ENCODE data around the gene MAPKAP1. TPM values are rescaled to one million over a fixed set of nuclear protein-coding genes. Genes with fewer than 3 reads are reported as not detected.
A peak's percentile ranks its signal among the peaks of the same experiment; 100 is the strongest.

MAPKAP1 gene
- total RNA-seq, 2 donors from 2014 or later: 75.3 to 91.6 TPM

- no peaks in the 10 kb centered on the region for H3K4me1 Mint-ChIP-seq
- H3K36me3 Mint-ChIP-seq (ENCODE audit: low read depth): no peaks in the 10 kb centered on the region
- no peak overlapping the region for H3K4me3 Mint-ChIP-seq
- Histone ChIP-seq H3K36me3 (ENCODE audit: control insufficient read depth, insufficient read depth, low read length) (no peaks in the 10 kb centered on the region), H3K9me3 (ENCODE audit: control insufficient read depth, low read length) (no peaks in the 10 kb centered on the region), H3K27ac (ENCODE audit: low read depth, low read length) (no peak overlapping the region), H3K4me1 (ENCODE audit: control insufficient read depth, insufficient read depth, low read length) (no peaks in the 10 kb centered on the region), H3K4me3 (ENCODE audit: low read length) (no peak overlapping the region), H3K9ac (ENCODE audit: extremely low read depth, low read length, poor library complexity, severe bottlenecking) (no peak overlapping the region), H3K27me3 (ENCODE audit: control insufficient read depth, insufficient read depth, low read length, poor library complexity, severe bottlenecking) (no peaks in the 10 kb centered on the region)
- peak; percentile 80 for TF ChIP-seq CTCF (conservative IDR thresholded peaks at IDR 0.05)
- H3K27ac Mint-ChIP-seq: no peak overlapping the region
- 92 to 95% methylated on average over 4 to 10 of the region's 10 CpGs for WGBS, 2 experiments (ENCODE audit: insufficient coverage in 1 of 2, insufficient read length in 1 of 2)
- no peaks in the 10 kb centered on the region for H3K27me3 Mint-ChIP-seq (ENCODE audit: insufficient read depth)
- no peaks in the 10 kb centered on the region for H3K9me3 Mint-ChIP-seq
- peak; percentile 81 for DNase-seq
Measured at GRCh38 chr9:125428060-125428901, 278.7 kb downstream of the MAPKAP1 start.

GRCh38 chr9:125427556-125427955, 279.5 kb downstream of the MAPKAP1 start:
- no peak overlapping the region for H3K27ac ChIP-seq (ENCODE audit: low read depth, low read length)
- H3K27me3 ChIP-seq (ENCODE audit: control insufficient read depth, insufficient read depth, low read length, poor library complexity, severe bottlenecking): no peaks in the 10 kb centered on the region
- Mint-ChIP-seq H3K27me3 (ENCODE audit: insufficient read depth) (no peaks in the 10 kb centered on the region), H3K27ac (no peak overlapping the region), H3K36me3 (ENCODE audit: low read depth) (no peaks in the 10 kb centered on the region), H3K4me1 (no peaks in the 10 kb centered on the region), H3K9me3 (no peaks in the 10 kb centered on the region), H3K4me3 (no peak overlapping the region)
- H3K4me1 ChIP-seq (ENCODE audit: control insufficient read depth, insufficient read depth, low read length): no peaks in the 10 kb centered on the region
- TF ChIP-seq CTCF (conservative IDR thresholded peaks at IDR 0.05): no peak
- no peak overlapping the region for H3K4me3 ChIP-seq (ENCODE audit: low read length)
- no peak for DNase-seq
- H3K9ac ChIP-seq (ENCODE audit: extremely low read depth, low read length, poor library complexity, severe bottlenecking): no peak overlapping the region
- H3K36me3 ChIP-seq (ENCODE audit: control insufficient read depth, insufficient read depth, low read length): no peaks in the 10 kb centered on the region
- WGBS, 2 experiments (ENCODE audit: insufficient coverage in 1 of 2, insufficient read length in 1 of 2): 96 to 97% methylated on average over 13 to 18 of the region's 18 CpGs
- H3K9me3 ChIP-seq (ENCODE audit: control insufficient read depth, low read length): no peaks in the 10 kb centered on the region

- H3K9me3 Mint-ChIP-seq: no peaks in the 10 kb centered on the region
- no peak for TF ChIP-seq CTCF (conservative IDR thresholded peaks at IDR 0.05)
- no peaks in the 10 kb centered on the region for H3K36me3 ChIP-seq (ENCODE audit: control insufficient read depth, insufficient read depth, low read length)
- no peak overlapping the region for H3K9ac ChIP-seq (ENCODE audit: extremely low read depth, low read length, poor library complexity, severe bottlenecking)
- no peak overlapping the region for H3K4me3 Mint-ChIP-seq
- no peaks in the 10 kb centered on the region for H3K9me3 ChIP-seq (ENCODE audit: control insufficient read depth, low read length)
- H3K27ac Mint-ChIP-seq: no peak overlapping the region
- no peaks in the 10 kb centered on the region for H3K36me3 Mint-ChIP-seq (ENCODE audit: low read depth)
- no peaks in the 10 kb centered on the region for H3K27me3 Mint-ChIP-seq (ENCODE audit: insufficient read depth)
- H3K27me3 ChIP-seq (ENCODE audit: control insufficient read depth, insufficient read depth, low read length, poor library complexity, severe bottlenecking): no peaks in the 10 kb centered on the region
- H3K4me1 ChIP-seq (ENCODE audit: control insufficient read depth, insufficient read depth, low read length): no peaks in the 10 kb centered on the region
- no peaks in the 10 kb centered on the region for H3K4me1 Mint-ChIP-seq
- WGBS, 2 experiments (ENCODE audit: insufficient coverage in 1 of 2, insufficient read length in 1 of 2): 93 to 100% methylated on average over 4 to 17 of the region's 17 CpGs
- no peak for DNase-seq
- no peak overlapping the region for H3K4me3 ChIP-seq (ENCODE audit: low read length)
- no peak overlapping the region for H3K27ac ChIP-seq (ENCODE audit: low read depth, low read length)
Measured at GRCh38 chr9:125426926-125427325, 280.1 kb downstream of the MAPKAP1 start.
